Psoas muscle (tissue), 8 donors: ENCODE data around the gene COPS7B. TPM values are rescaled to one million over a fixed set of nuclear protein-coding genes. Genes with fewer than 3 reads are reported as not detected.

Source experiments
- ATAC-seq, 4 donors: fragments of 200-7000 bp; cut with Tn5 transposase; one replicate each; pipeline ENCODE4 v1.9.1; 2020; ENCODE audit warnings: moderate library complexity in 3 of 4, mild to moderate bottlenecking in 2 of 4
- DNase-seq, 2 donors: peaks; one replicate each; pipeline ENCODE4 v3.0.0-alpha.2; 2020
- H3K27ac ChIP-seq: fragments of 200-600 bp; one replicate; pipeline ENCODE4 v1.8.0; 2022
- H3K27me3 ChIP-seq, 3 donors: fragments of 200-600 bp in 1 of 3; one replicate each; pipeline versions ENCODE4 v1.6.1 to v1.8.0; 2013 to 2022; ENCODE audit warnings: low read length in 2 of 3, mild to moderate bottlenecking in 2 of 3, moderate library complexity in 1 of 3; ENCODE audit not compliant: insufficient read depth in 3 of 3
- H3K36me3 ChIP-seq, 2 donors: fragments of 200-600 bp in 1 of 2; one replicate each; pipeline versions ENCODE4 v1.6.1 to v1.8.0; 2013 to 2022; ENCODE audit warnings: low read depth in 1 of 2, mild to moderate bottlenecking in 1 of 2, moderate library complexity in 1 of 2; ENCODE audit not compliant: insufficient read depth in 1 of 2
- H3K4me1 ChIP-seq: fragments of 200-600 bp; one replicate; pipeline ENCODE4 v1.8.0; 2022
- H3K4me3 ChIP-seq: fragments of 200-600 bp; one replicate; pipeline ENCODE4 v1.8.0; 2022; ENCODE audit warnings: mild to moderate bottlenecking
- H3K9me3 ChIP-seq: fragments of 200-600 bp; one replicate; pipeline ENCODE4 v1.8.0; 2022
- CTCF ChIP-seq: fragments of 200-600 bp; IDR thresholded peaks from one replicate; pipeline ENCODE4 v1.8.0; 2022; ENCODE audit warnings: antibody characterized with exemption
- WGBS, 3 donors: extraction: QIAGEN DNeasy Blood & Tissue Kit; methylation state at CpG; one replicate each; pipeline versions ENCODE4 v1.1.6 to v1.1.7; 2013; 5-methylcytosine and 5-hydroxymethylcytosine counted together
- intact Hi-C, 2 donors: fragments of 100-400 bp; cut with DNase I; formaldehyde crosslinking; loops; one replicate each; pipeline versions ENCODE4 v1.11.0 to v1.14.2; 2022
- polyA plus RNA-seq, 3 donors: library from polyadenylated mRNA; stranded (reverse); fragments of 200-250 nt; gene quantifications; one replicate each; pipeline ENCODE4 v1.2.3, GENCODE V29; 2013
- total RNA-seq, 4 donors: library from RNA; stranded (reverse); fragmentation: NEBNext Ultra II Directional in 2 of 4; extraction: Animal tissue kit (Norgen Biotek cat#: 25700) in 2 of 4; gene quantifications; one replicate each; pipeline versions ENCODE4 v1.2.1 to v1.2.4, GENCODE V29; 2021 to 2023
- donor health status: healthy with polysubstance abuse.
- donor health status: DM: no; HTN: no; CAD: no; lungs with moderate emphysema.
- donor health status: Bipolar disorder and iron deficiency.
- donor health status: healthy.
- donor health status: DM: yes; HTN: yes; CAD: no.
- donor health status: DM: no; HTN: no; CAD: no.
- donor health status: DM: no; HTN: no; CAD: no.
- donor health status: DM: yes; HTN: yes; CAD: no.

Gene COPS7B
- total and polyA plus RNA-seq, 7 donors = 16.5 to 27.8 (median 18.1) TPM

- intact Hi-C loops = no loop called here
- no peak for TF ChIP-seq CTCF
- no peak overlapping the region for H3K4me3 ChIP-seq
- ATAC-seq (no peak), DNase-seq (no peak)
- WGBS, 3 donors = 53 to 66% (median 64%) methylated on average over 9 of the region's 9 CpGs
- peaks cover 0 to 3% (median 2%) of the 10 kb centered on the region in 3 donors for H3K27me3 ChIP-seq
- H3K36me3 ChIP-seq = no peaks in the 10 kb centered on the region
- no peak overlapping the region for H3K27ac ChIP-seq
- no peaks in the 10 kb centered on the region for H3K4me1 ChIP-seq
- no peaks in the 10 kb centered on the region for H3K9me3 ChIP-seq
Measured at GRCh38 chr2:231854616-231855125, 68.4 kb downstream of the COPS7B start.

GRCh38 chr2:231856959-231857358 is 70.7 kb downstream of the COPS7B start:
- H3K27ac ChIP-seq = no peak overlapping the region
- no peak for TF ChIP-seq CTCF
- DNase-seq (no peak), ATAC-seq (no peak)
- no peaks in the 10 kb centered on the region for H3K36me3 ChIP-seq
- no peak overlapping the region for H3K4me3 ChIP-seq
- 74 to 78% (median 74%) methylated on average over 6 of the region's 6 CpGs for WGBS, 3 donors
- intact Hi-C loops = no loop called here
- H3K4me1 ChIP-seq = no peaks in the 10 kb centered on the region
- H3K9me3 ChIP-seq = no peaks in the 10 kb centered on the region
- peaks cover 0 to 3% (median 2%) of the 10 kb centered on the region in 3 donors for H3K27me3 ChIP-seq

Other genes with a start within 250 kb of the COPS7B start
- not detected for gene TEX44, start 193.6 kb upstream of the COPS7B start, total RNA-seq
- not detected for gene TEX44, start 193.6 kb upstream of the COPS7B start, polyA plus RNA-seq
- gene PTMA, start 77.9 kb upstream of the COPS7B start, total RNA-seq = 100 to 1,000 TPM; 124 to 263 (median 168) TPM
- gene PTMA, start 77.9 kb upstream of the COPS7B start, polyA plus RNA-seq = 100 to 1,000 TPM; 210 to 347 (median 274) TPM
- gene PDE6D, start 5.2 kb upstream of the COPS7B start, total RNA-seq = 10 to 100 TPM in 2 of 4 donors, 1 to 10 TPM in 2; 8.7 to 13.8 (median 10.7) TPM
- 10 to 100 TPM; 14.2 to 22.5 (median 21.1) TPM for gene PDE6D, start 5.2 kb upstream of the COPS7B start, polyA plus RNA-seq
- 1 to 10 TPM in 2 of 4 donors, under 1 TPM in 1, not detected in 1; 0.71 to 1.4 (median 1.1) TPM for gene NPPC, start 140.0 kb downstream of the COPS7B start, total RNA-seq
- gene NPPC, start 140.0 kb downstream of the COPS7B start, polyA plus RNA-seq = 10 to 100 TPM in 1 of 3 donors, under 1 TPM in 2; 0.29 to 26.9 (median 0.37) TPM
- 10 to 100 TPM; 14.8 to 20.8 (median 17.2) TPM for gene DIS3L2, start 175.3 kb downstream of the COPS7B start, total RNA-seq
- 10 to 100 TPM; 10.7 to 16.4 (median 12.4) TPM for gene DIS3L2, start 175.3 kb downstream of the COPS7B start, polyA plus RNA-seq